ENCODE data around the gene NDFIP1. TPM values are rescaled to one million over a fixed set of nuclear protein-coding genes. Genes with fewer than 3 reads are reported as not detected.

Gene NDFIP1
- total RNA-seq, 1 experiment from 2014 or later, result 26.6 TPM

- Histone ChIP-seq H3K9me3 (ENCODE audit: control insufficient read depth, low read depth, low read length) (no peaks in the 10 kb centered on the region), H3K79me2 (ENCODE audit: insufficient read depth, low read length) (no peaks in the 10 kb centered on the region), H3K23me2 (ENCODE audit: insufficient read length, low read depth, low read length, poor library complexity, severe bottlenecking) (no peaks in the 10 kb centered on the region), H3K14ac (ENCODE audit: insufficient read depth, low read length) (no peak overlapping the region), H3K9ac (ENCODE audit: extremely low read depth, insufficient read length, low read length) (no peak overlapping the region), H4K5ac (ENCODE audit: insufficient read length, low read depth, low read length) (no peak overlapping the region), H3K27me3 (ENCODE audit: insufficient read depth, low read length) (no peaks in the 10 kb centered on the region), H3K23ac (ENCODE audit: insufficient read length, low read depth, low read length) (no peak overlapping the region), H2BK20ac (ENCODE audit: low read depth, low read length, poor library complexity, severe bottlenecking) (no peak overlapping the region), H2AFZ (ENCODE audit: low read length) (no peak overlapping the region), H4K8ac (replicated peaks; ENCODE audit: insufficient read length, low read depth, low read length) (no peak overlapping the region), H3K4ac (ENCODE audit: low read depth, low read length) (no peak overlapping the region), H2AK5ac (ENCODE audit: insufficient read length, low read length) (no peak overlapping the region), H3T11ph (ENCODE audit: low read length) (no peak overlapping the region), H3K79me1 (ENCODE audit: insufficient read depth, low read depth, low read length, poor library complexity, severe bottlenecking) (no peaks in the 10 kb centered on the region), H2BK120ac (ENCODE audit: low read depth, low read length, poor library complexity, severe bottlenecking) (no peak overlapping the region), H2BK12ac (ENCODE audit: insufficient read length, low read depth, low read length) (no peak overlapping the region), H3K56ac (ENCODE audit: insufficient read length, low read depth, low read length) (no peak overlapping the region), H3K27ac (ENCODE audit: insufficient read length, low read depth, low read length) (no peak overlapping the region), H2BK15ac (ENCODE audit: low read depth, low read length) (no peak overlapping the region), H3K4me2 (ENCODE audit: insufficient read depth, insufficient read length, low read length) (peak overlapping the region; percentile 39), H3K4me1 (ENCODE audit: insufficient read depth, low read length) (peaks cover 4% of the 10 kb centered on the region; the same call in 1 of the 2 replicates), H3K18ac (ENCODE audit: insufficient read length, low read depth, low read length) (no peak overlapping the region), H4K91ac (ENCODE audit: insufficient read length, low read depth, low read length) (no peak overlapping the region), H4K20me1 (ENCODE audit: control insufficient read depth, insufficient read depth, insufficient read length) (no peaks in the 10 kb centered on the region), H2BK5ac (ENCODE audit: insufficient read length, low read length) (no peak overlapping the region)
- no CpG with 5 or more reads among the region's 4 CpGs for WGBS (ENCODE audit: extremely low coverage, insufficient read length, low lambda C conversion rate)
- Mint-ChIP-seq H3K4me3 (peak overlapping the region; percentile 38 to 66; a peak in 3 of 5 replicates), H3K9me3 (no peaks in the 10 kb centered on the region), H3K27me3 (ENCODE audit: low read depth) (no peaks in the 10 kb centered on the region; the same call in 1 of the 2 replicates), H3K4me1 (peaks cover 12 to 16% of the 10 kb centered on the region in 2 experiments), H3K27ac (0 out of 7 replicates have a peak overlapping the region, but pooled peaks of 1 of the 3 experiments have one; percentile 8), H3K36me3 (ENCODE audit: insufficient read depth in 1 of 3, low read depth in 3 of 3) (no peaks in the 10 kb centered on the region)
- no peak for DNase-seq
- no peak for TF ChIP-seq CTCF (conservative IDR thresholded peaks at IDR 0.05)
These were observed 45.2 kb upstream of the NDFIP1 start for GRCh38 chr5:142063376-142063775.

Data from H9 (cell line).